H1 (cell line): ENCODE results near the gene CPSF7. TPM values are rescaled to one million over a fixed set of nuclear protein-coding genes. Genes with fewer than 3 reads are reported as not detected.

Experiments
- CTCF ChIA-PET: fragments of 300-600 bp; sonication (Branson Sonifier 250); formaldehyde crosslinking; loops from one replicate; lab custom pipeline; 2021; ENCODE audit not compliant: partially characterized antibody; lab: Charles Lee
- POLR2A ChIA-PET: fragments of 300-600 bp; sonication (Branson Sonifier 250); formaldehyde crosslinking; loops from one replicate; lab custom pipeline; 2021; ENCODE audit warnings: inconsistent platforms; ENCODE audit not compliant: partially characterized antibody; lab: Charles Lee
- DNase-seq, 2 experiments: peaks; one replicate each; pipeline versions ENCODE4 v3.0.0 to v3.0.0-alpha.2; 2010 to 2022; ENCODE audit warnings: low spot score in 2 of 2, low read depth in 1 of 2, mixed read lengths in 1 of 2
- FAIRE-seq: peaks from 2 replicates; lab custom pipeline; 2011; peaks lifted over from hg19 to GRCh38; lab: Jason Lieb, UNC
- H2AFZ ChIP-seq: 2 replicates; pipeline ENCODE4 v1.8.1; 2012; ENCODE audit warnings: low read length, inconsistent platforms
- H2AK5ac ChIP-seq: 2 replicates; pipeline ENCODE4 v1.6.1; 2013; ENCODE audit warnings: low read depth, low read length
- H2BK120ac ChIP-seq: replicated peaks from 2 replicates; pipeline ENCODE3; 2013; ENCODE audit warnings: low read depth, low read length, inconsistent platforms
- H2BK12ac ChIP-seq: 2 replicates; pipeline ENCODE4 v1.6.1; 2013; ENCODE audit warnings: low read depth, low read length
- H2BK15ac ChIP-seq: 2 replicates; pipeline ENCODE4 v1.6.1; 2013; ENCODE audit warnings: low read length
- H2BK20ac ChIP-seq: 2 replicates; pipeline ENCODE4 v1.6.1; 2013; ENCODE audit warnings: low read length
- H2BK5ac ChIP-seq: 2 replicates; pipeline ENCODE4 v1.6.1; 2013; ENCODE audit warnings: low read depth, low read length
- H3K14ac ChIP-seq: 2 replicates; pipeline ENCODE4 v1.6.1; 2013; ENCODE audit warnings: inconsistent platforms; ENCODE audit not compliant: insufficient read length
- H3K18ac ChIP-seq: 2 replicates; pipeline ENCODE4 v1.6.1; 2013; ENCODE audit warnings: low read length; ENCODE audit errors: extremely low read depth
- H3K23ac ChIP-seq: 2 replicates; pipeline ENCODE4 v1.6.1; 2013; ENCODE audit warnings: inconsistent platforms; ENCODE audit not compliant: insufficient read length
- H3K23me2 ChIP-seq: 2 replicates; pipeline ENCODE4 v1.6.1; 2013; ENCODE audit warnings: low read depth, low read length
- H3K27ac ChIP-seq: 2 replicates; pipeline ENCODE4 v1.6.1; 2011; ENCODE audit warnings: low read depth, low read length, inconsistent platforms
- H3K27me3 ChIP-seq, 4 experiments: replicated peaks in 1 of 4; 1 replicate in 1 of 4; 2 replicates in 3 of 4; pipeline versions ENCODE4 v1.6.1 to v1.8.1; 2011 to 2013; ENCODE audit warnings: low read length in 3 of 4, mild to moderate bottlenecking in 3 of 4, inconsistent platforms in 2 of 4, mixed read lengths in 2 of 4, moderate library complexity in 1 of 4; ENCODE audit not compliant: control insufficient read depth in 3 of 4, insufficient read depth in 3 of 4; ENCODE audit errors: extremely low read depth in 1 of 4
- H3K36me3 ChIP-seq, 4 experiments: 2 replicates each; pipeline versions ENCODE4 v1.6.1 to v1.8.1; 2011 to 2013; ENCODE audit warnings: mild to moderate bottlenecking in 4 of 4, low read length in 3 of 4, moderate library complexity in 2 of 4, control low read depth in 1 of 4, inconsistent platforms in 1 of 4; ENCODE audit not compliant: insufficient read depth in 4 of 4, control insufficient read depth in 2 of 4
- H3K4ac ChIP-seq: replicated peaks from 2 replicates; pipeline ENCODE3; 2013; ENCODE audit warnings: low read length, low read depth, mixed read lengths, inconsistent platforms; ENCODE audit not compliant: insufficient read length
- H3K4me1 ChIP-seq, 4 experiments: replicated peaks in 1 of 4; 1 replicate in 1 of 4; 2 replicates in 3 of 4; pipeline versions ENCODE4 v1.6.1 to v1.8.1; 2011 to 2013; ENCODE audit warnings: low read length in 3 of 4, inconsistent platforms in 2 of 4, mixed read lengths in 1 of 4; ENCODE audit not compliant: insufficient read depth in 4 of 4, control insufficient read depth in 3 of 4
- H3K4me2 ChIP-seq, 2 experiments: 2 replicates each; pipeline versions ENCODE4 v1.6.1 to v1.8.1; 2011 to 2013; ENCODE audit warnings: low read depth in 2 of 2, low read length in 2 of 2, control low read depth in 1 of 2, inconsistent platforms in 1 of 2, mild to moderate bottlenecking in 1 of 2; ENCODE audit not compliant: insufficient read depth in 1 of 2
- H3K4me3 ChIP-seq, 4 experiments: fragments of 200-600, 300-600 bp in 1 of 4; sonication (generic), shearing (Covaris generic), sonication (Bioruptor Twin) in 1 of 4; 2 replicates each; pipeline versions ENCODE4 v1.5.1 to v1.8.1; 2011 to 2016; ENCODE audit warnings: low read length in 4 of 4, low read depth in 3 of 4, control low read depth in 2 of 4, inconsistent platforms in 2 of 4, mild to moderate bottlenecking in 2 of 4, mixed read lengths in 1 of 4, moderate library complexity in 1 of 4; ENCODE audit not compliant: insufficient read depth in 2 of 4; ENCODE audit errors: extremely low read depth in 1 of 4
- H3K56ac ChIP-seq: replicated peaks from 2 replicates; pipeline ENCODE3; 2013; ENCODE audit warnings: low read depth, mild to moderate bottlenecking, mixed read lengths, low read length, inconsistent platforms; ENCODE audit not compliant: insufficient read length
- H3K79me1 ChIP-seq: 2 replicates; pipeline ENCODE4 v1.6.1; 2013; ENCODE audit warnings: low read depth, low read length, control low read depth
- H3K79me2 ChIP-seq, 2 experiments: 2 replicates each; pipeline versions ENCODE4 v1.6.1 to v1.8.1; 2012 to 2013; ENCODE audit warnings: low read length in 2 of 2, mild to moderate bottlenecking in 2 of 2, inconsistent platforms in 1 of 2; ENCODE audit not compliant: insufficient read depth in 2 of 2, control insufficient read depth in 1 of 2
- H3K9ac ChIP-seq, 4 experiments: replicated peaks in 1 of 4; 1 replicate in 1 of 4; 2 replicates in 3 of 4; pipeline versions ENCODE4 v1.6.1 to v1.8.1; 2011 to 2013; ENCODE audit warnings: low read depth in 3 of 4, low read length in 3 of 4, control low read depth in 2 of 4, mild to moderate bottlenecking in 2 of 4, moderate library complexity in 2 of 4, inconsistent platforms in 1 of 4; ENCODE audit errors: extremely low read depth in 1 of 4
- H3K9me3 ChIP-seq, 2 experiments: 2 replicates each; pipeline versions ENCODE4 v1.6.1 to v1.8.1; 2012 to 2013; ENCODE audit warnings: mild to moderate bottlenecking in 2 of 2, moderate library complexity in 2 of 2, control low read depth in 1 of 2, inconsistent platforms in 1 of 2, low read depth in 1 of 2, low read length in 1 of 2, mixed read lengths in 1 of 2; ENCODE audit not compliant: insufficient read depth in 2 of 2
- H4K20me1 ChIP-seq, 2 experiments: replicated peaks in 1 of 2; 2 replicates each; pipeline versions ENCODE3 to v1.8.1; 2011 to 2013; ENCODE audit warnings: inconsistent platforms in 2 of 2, low read length in 2 of 2, mild to moderate bottlenecking in 1 of 2; ENCODE audit not compliant: insufficient read depth in 2 of 2, control insufficient read depth in 1 of 2
- H4K5ac ChIP-seq: 2 replicates; pipeline ENCODE4 v1.6.1; 2013; ENCODE audit warnings: low read length, low read depth, mixed read lengths, inconsistent platforms; ENCODE audit not compliant: insufficient read length
- H4K8ac ChIP-seq: 2 replicates; pipeline ENCODE4 v1.8.0; 2013; ENCODE audit warnings: mild to moderate bottlenecking, moderate library complexity, low read length, inconsistent platforms; ENCODE audit not compliant: insufficient read depth; ENCODE audit errors: extremely low read depth
- H4K91ac ChIP-seq: replicated peaks from 2 replicates; pipeline ENCODE3; 2013; ENCODE audit warnings: low read length, mixed read lengths, inconsistent platforms; ENCODE audit not compliant: insufficient read length
- BACH1 ChIP-seq: IDR thresholded peaks from 2 replicates; pipeline ENCODE4 v1.6.1; 2012; ENCODE audit warnings: low read length, improper control_type of control experiment
- WGBS, 2 experiments: shearing (Covaris generic) in 1 of 2; methylation state at CpG; one replicate each; pipeline versions ENCODE4 v1.1.6 to v1.1.7; 2013 to 2015; ENCODE audit warnings: low lambda C conversion rate in 2 of 2, mixed read lengths in 2 of 2, inconsistent platforms in 1 of 2, low coverage in 1 of 2, missing lambda C conversion rate in 1 of 2; ENCODE audit not compliant: insufficient replicate concordance in 2 of 2, insufficient coverage in 1 of 2, insufficient read length in 1 of 2; ENCODE audit errors: extremely low coverage in 1 of 2, missing lambda C conversion rate in 1 of 2; 5-methylcytosine and 5-hydroxymethylcytosine counted together
- polyA plus RNA-seq, 7 experiments: library from polyadenylated mRNA; depleted of rRNA in 3 of 7; stranded (reverse) in 5 of 7; unstranded in 2 of 7; fragments of >200 nt in 5 of 7; fragments of 200-250 nt in 2 of 7; gene quantifications; 1 replicate in 5 of 7; 2 replicates in 1 of 7; 4 replicates in 1 of 7; pipeline versions ENCODE4 v1.2.1 to v1.2.3, GENCODE V29; 2011 to 2013; ENCODE audit warnings: missing spikeins in 2 of 7, mixed read lengths in 2 of 7
- total RNA-seq: library from RNA; stranded (reverse); fragmentation: NEBNext Ultra II Directional; extraction: Animal tissue kit (Norgen Biotek cat#: 25700); gene quantifications from 2 replicates; pipeline ENCODE4 v1.2.1, GENCODE V29; 2021

CPSF7 gene
- total and polyA plus RNA-seq, 2 of the 8 experiments (the other 6 are each of a cell fraction or from before 2014, with no cell fraction given): 95.9 to 122 TPM

DNA sequence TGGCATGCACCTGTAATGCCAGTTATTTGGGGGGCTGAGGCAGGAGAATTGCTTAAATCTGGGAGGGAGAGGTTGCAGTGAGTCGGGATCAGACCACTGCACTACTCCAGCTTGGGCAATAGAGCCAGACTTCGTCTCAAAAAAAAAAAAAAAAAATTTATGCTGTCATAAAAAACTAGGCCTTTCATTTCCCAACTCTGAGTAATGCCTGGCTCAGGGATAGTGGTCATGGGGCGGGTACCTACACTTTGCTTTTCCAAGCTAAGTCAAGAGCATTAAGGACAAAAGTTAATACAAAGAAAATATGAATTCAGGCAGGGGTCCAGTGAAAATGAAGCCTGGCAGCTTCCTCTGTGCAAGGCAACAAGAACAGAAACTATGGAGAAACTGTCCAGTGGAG lies 16.3 kb downstream of the CPSF7 start:
- Histone ChIP-seq H4K8ac (no peak overlapping the region), H3K4me2 (no peak overlapping the region), H3K79me2 (peaks cover 0 to 13% of the 10 kb centered on the region in 2 experiments; a peak in 2 of 4 replicates), H3K9ac (no peak overlapping the region), H3K18ac (no peak overlapping the region), H2BK5ac (no peak overlapping the region), H4K5ac (no peak overlapping the region), H3K4ac (no peak overlapping the region), H2BK12ac (no peak overlapping the region), H2BK15ac (no peak overlapping the region), H2BK20ac (no peak overlapping the region), H3K4me3 (no peak overlapping the region), H3K56ac (no peak overlapping the region), H3K27me3 (no peaks in the 10 kb centered on the region), H2BK120ac (no peak overlapping the region), H3K14ac (no peak overlapping the region), H3K9me3 (no peaks in the 10 kb centered on the region), H4K20me1 (peaks cover 1 to 16% of the 10 kb centered on the region in 2 experiments), H2AK5ac (no peak overlapping the region), H3K4me1 (no peaks in the 10 kb centered on the region), H2AFZ (no peak overlapping the region), H4K91ac (no peak overlapping the region), H3K36me3 (peaks cover 50 to 98% (median 83%) of the 10 kb centered on the region in 4 experiments), H3K27ac (no peak overlapping the region), H3K23ac (no peak overlapping the region), H3K23me2 (no peaks in the 10 kb centered on the region), H3K79me1 (peaks cover 7% of the 10 kb centered on the region)
- WGBS, 2 experiments: 74% methylated on average over 2 of the region's 3 CpGs; no CpG with 5 or more reads in 1 of the 2 experiments
- DNase-seq (no peak), FAIRE-seq (no peak)
- POLR2A ChIA-PET: interaction anchor here (0.6 to 11.2 kb wide), 6 partner anchors 11 to 584 kb away, joined by 3 to 94 read pairs (median 3); partner anchors contain the start of genes CPSF7 and SDHAF2
- CTCF ChIA-PET: no interaction called here
- TF ChIP-seq BACH1: no peak
